ENCODE results near the gene WDR55. TPM values are rescaled to one million over a fixed set of nuclear protein-coding genes. Genes with fewer than 3 reads are reported as not detected.
"Not testable (repeated sequence)": the region's sequence is repeated elsewhere in the genome, so short reads cannot be mapped to it uniquely, and the experiment has no call there.

The WDR55 gene
- total RNA-seq, 1 donor from 2014 or later, result 26.3 TPM

DNA sequence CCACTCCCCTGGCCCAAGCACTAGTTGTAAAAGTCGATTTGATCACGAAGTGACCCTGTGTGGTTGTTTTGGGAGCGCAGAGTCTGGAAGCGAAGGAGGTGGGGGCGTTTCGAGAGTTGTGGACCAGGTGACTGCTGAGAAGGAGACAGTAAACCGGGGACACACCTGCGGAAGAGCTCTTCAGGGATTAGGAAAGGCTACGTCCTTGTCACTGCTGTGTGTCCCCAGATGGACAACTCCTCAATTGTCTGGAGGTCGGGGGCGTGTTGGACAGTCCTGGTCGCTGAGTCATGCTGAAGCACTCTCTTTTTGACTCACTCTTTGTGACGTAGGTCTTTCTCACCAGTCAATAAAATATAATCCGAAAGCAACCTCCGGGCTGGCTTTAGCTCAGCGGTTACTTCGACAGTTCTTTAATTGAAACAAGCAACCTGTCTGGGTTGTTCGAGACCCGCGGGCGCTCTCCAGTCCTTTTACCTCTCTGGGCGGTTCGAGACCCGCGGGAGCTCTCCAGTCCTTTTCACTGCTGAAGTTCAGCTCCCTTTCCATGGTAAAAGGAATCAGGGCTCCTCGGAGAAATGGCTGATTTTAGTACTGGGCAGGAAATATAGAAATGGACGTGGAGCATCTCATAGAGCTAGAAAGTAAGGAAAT, 46.3 kb downstream of the WDR55 start:
- peak; percentile 95 for DNase-seq (ENCODE audit: low spot score)

GRCh38 chr5:140711794-140712193, 47.1 kb downstream of the WDR55 start:
- no peak for DNase-seq (ENCODE audit: low spot score)

- no peak for DNase-seq (ENCODE audit: low spot score)
Measured at GRCh38 chr5:140713562-140714094, 48.9 kb downstream of the WDR55 start.

- DNase-seq (ENCODE audit: low spot score), result not testable (repeated sequence)
Measured at GRCh38 chr5:140716238-140716637, 51.5 kb downstream of the WDR55 start.

DNA sequence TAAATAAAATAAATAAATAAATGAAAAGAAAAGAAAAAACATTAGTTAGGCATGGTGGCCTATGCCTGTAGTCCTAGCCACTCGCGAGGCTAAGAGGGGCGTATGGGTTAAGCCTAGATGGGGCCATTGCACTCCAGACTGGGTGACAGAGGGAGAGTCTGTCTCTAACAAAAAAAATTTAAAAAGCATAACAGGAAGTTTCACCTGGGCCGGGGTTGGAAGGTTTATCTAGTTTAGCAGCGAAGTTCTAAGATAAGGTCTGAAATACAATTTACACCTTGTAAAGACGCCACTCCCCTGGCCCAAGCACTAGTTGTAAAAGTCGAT, 53.5 kb downstream of the WDR55 start:
- DNase-seq (ENCODE audit: low spot score), result no peak

DNA sequence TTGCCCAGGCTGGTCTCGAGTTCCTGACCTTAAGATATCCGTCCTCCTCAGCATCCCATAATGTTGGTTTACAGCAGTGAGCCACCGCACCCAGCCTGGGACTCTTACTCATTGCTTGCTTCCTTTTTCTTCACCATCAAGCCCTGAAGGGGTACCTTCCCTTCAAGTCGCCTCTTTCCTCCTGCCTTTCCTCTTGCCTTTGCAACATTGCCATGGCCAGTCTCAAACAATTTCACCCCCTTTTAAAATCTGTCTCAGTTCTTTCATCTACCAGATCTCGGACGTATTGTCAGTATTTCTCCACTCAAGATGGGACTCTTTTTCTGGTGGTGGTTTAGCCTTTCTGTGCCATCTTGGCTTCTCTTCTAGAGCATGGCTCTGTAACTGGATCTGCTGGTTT, 56.0 kb downstream of the WDR55 start:
- not testable (repeated sequence) for DNase-seq (ENCODE audit: low spot score)

GRCh38 chr5:140721395-140721794, 56.7 kb downstream of the WDR55 start:
- not testable (repeated sequence) for DNase-seq (ENCODE audit: low spot score)

Other genes starting within 250 kb of the WDR55 start
- gene EIF4EBP3, start 117.2 kb upstream of the WDR55 start, total RNA-seq, result 25.9 TPM
- 37.8 TPM for gene SRA1, start 107.4 kb upstream of the WDR55 start, total RNA-seq
- 31.9 TPM for gene APBB3, start 100.3 kb upstream of the WDR55 start, total RNA-seq
- 71.8 TPM for gene SLC35A4, start 100.1 kb upstream of the WDR55 start, total RNA-seq
- gene CD14, start 31.7 kb upstream of the WDR55 start, total RNA-seq, result 17.3 TPM
- gene TMCO6, start 25.5 kb upstream of the WDR55 start, total RNA-seq, result 24.1 TPM
- 48.1 TPM for gene NDUFA2, start 17.3 kb upstream of the WDR55 start, total RNA-seq
- 78.8 TPM for gene IK, start 17.1 kb upstream of the WDR55 start, total RNA-seq
- gene DND1, start 8.7 kb downstream of the WDR55 start, total RNA-seq, result 2.7 TPM
- gene HARS1, start 26.5 kb downstream of the WDR55 start, total RNA-seq, result 57.0 TPM
- 34.0 TPM for gene HARS2, start 26.6 kb downstream of the WDR55 start, total RNA-seq
- gene ZMAT2, start 35.5 kb downstream of the WDR55 start, total RNA-seq, result 58.5 TPM
- not detected for gene PCDHA1, start 121.2 kb downstream of the WDR55 start, total RNA-seq
- gene PCDHA2, start 129.9 kb downstream of the WDR55 start, total RNA-seq, result not detected
- gene PCDHA3, start 136.2 kb downstream of the WDR55 start, total RNA-seq, result 0.31 TPM
- gene PCDHA4, start 142.2 kb downstream of the WDR55 start, total RNA-seq, result 1.5 TPM
- 0.49 TPM for gene PCDHA5, start 156.7 kb downstream of the WDR55 start, total RNA-seq
- 0.96 TPM for gene PCDHA6, start 163.1 kb downstream of the WDR55 start, total RNA-seq
- 1.1 TPM for gene PCDHA7, start 169.4 kb downstream of the WDR55 start, total RNA-seq
- gene PCDHA8, start 176.3 kb downstream of the WDR55 start, total RNA-seq, result not detected
- gene PCDHA9, start 183.5 kb downstream of the WDR55 start, total RNA-seq, result 0.34 TPM
- gene PCDHA10, start 191.0 kb downstream of the WDR55 start, total RNA-seq, result 1.5 TPM
- gene PCDHA11, start 204.1 kb downstream of the WDR55 start, total RNA-seq, result 0.57 TPM
- 0.89 TPM for gene PCDHA12, start 210.4 kb downstream of the WDR55 start, total RNA-seq
- gene PCDHA13, start 217.2 kb downstream of the WDR55 start, total RNA-seq, result 0.42 TPM